22Rv1 (cell line): ENCODE data around the gene PHLPP2.

Experiments
- CTCF ChIP-seq: fragments of 450-650 bp; IDR thresholded peaks from 2 replicates; pipeline ENCODE4 v1.5.1; 2017; ENCODE audit warnings: mild to moderate bottlenecking
- ZFX ChIP-seq: fragments of 450-650 bp; IDR thresholded peaks from 2 replicates; pipeline ENCODE4 v1.6.1; 2017; ENCODE audit warnings: antibody characterized with exemption, borderline replicate concordance

- TF ChIP-seq CTCF = no peak
- no peak for TF ChIP-seq ZFX
Measured at GRCh38 chr16:71623597-71623996, 100.9 kb downstream of the PHLPP2 start.
